Measurements from ENCODE around the gene NYAP2.

The NYAP2 gene

DNA sequence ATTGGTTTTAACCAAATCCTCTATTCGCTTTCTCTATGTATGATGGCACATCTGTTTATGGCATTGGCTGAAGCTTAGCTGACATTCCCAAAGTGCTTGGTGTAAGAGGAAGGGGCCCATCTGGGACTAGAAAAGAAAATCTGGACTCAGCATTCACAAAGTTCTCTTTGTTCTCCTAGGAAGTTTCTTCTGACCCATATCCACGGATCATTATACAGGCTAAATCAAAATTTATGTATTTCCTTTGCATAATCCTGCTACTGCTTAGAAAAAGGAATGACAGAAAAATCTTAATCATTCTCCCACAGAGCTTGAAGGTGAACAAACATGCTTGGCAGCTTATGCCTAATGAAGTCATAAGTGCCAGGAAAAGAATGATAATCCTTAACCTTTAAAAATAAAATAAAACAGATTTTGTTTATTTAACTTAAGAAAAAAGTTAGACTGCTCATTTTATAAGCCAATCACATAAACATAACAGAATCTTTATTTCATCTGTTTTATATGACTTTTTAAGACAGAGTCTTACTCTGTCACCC is 88.4 kb downstream of the NYAP2 start:
- DNase-seq: no peak

- DNase-seq: no peak
Measured at GRCh38 chr2:225488743-225489142, 89.2 kb downstream of the NYAP2 start.

- DNase-seq: no peak
Measured at GRCh38 chr2:225493420-225494099, 94.0 kb downstream of the NYAP2 start.

DNA sequence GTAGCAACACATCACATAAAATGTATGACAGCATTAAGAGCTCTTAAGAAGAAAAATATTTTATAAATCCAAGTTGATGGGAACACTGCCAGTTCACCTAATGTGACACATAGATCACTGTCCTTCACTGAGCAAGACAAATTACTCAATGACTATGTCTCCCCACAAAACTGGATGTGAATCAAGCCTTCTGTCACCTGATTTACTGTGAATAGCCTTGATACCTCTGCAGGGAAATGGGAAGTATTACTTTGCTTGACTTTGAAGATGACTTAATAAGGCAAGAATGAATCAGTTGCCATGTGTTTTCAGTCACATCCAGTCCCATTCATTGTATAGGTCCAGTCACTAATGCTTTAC is 94.6 kb downstream of the NYAP2 start:
- DNase-seq: no peak

DNA sequence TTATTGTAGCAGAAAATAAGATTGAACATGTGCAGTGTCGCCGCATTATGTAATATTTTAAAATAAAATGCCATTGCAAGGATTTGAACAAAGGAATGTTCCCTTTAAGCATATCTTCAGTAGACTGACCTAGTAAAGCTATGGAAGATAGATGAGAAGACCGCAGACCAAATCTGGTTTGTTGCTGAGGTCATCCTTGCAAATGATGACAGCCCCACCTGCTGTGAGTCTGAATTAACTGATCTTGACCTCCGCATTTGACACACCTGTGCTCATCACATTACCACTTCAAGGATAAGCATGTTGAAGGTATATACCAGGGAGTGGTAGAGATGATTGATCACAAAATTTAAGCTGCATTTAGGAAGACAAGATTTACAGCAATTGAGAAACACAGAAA is 96.2 kb downstream of the NYAP2 start:
- DNase-seq: peak in 2 of 3 experiments; percentile 8 to 16

DNA sequence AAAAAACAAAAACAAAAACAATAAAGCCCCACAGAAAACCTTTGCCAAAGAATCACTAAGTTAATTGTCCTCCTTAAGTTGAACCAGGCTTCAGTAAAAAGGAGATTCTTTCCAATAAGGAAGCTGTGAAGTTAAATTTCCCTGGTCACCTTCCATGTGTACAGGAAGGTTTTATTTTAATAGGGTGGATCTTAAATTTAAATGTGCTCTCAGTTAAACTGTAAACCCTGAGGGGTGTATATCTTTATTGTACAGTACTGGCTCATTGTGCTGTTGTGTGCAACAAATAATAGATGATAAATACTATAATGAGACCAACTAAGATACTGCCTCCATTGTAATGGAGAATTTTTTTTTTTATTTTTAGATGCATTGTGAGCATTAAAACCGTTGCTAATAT is 97.1 kb downstream of the NYAP2 start:
- DNase-seq: no peak

- no peak for DNase-seq
Measured at GRCh38 chr2:225497166-225497565, 97.7 kb downstream of the NYAP2 start.

DNA sequence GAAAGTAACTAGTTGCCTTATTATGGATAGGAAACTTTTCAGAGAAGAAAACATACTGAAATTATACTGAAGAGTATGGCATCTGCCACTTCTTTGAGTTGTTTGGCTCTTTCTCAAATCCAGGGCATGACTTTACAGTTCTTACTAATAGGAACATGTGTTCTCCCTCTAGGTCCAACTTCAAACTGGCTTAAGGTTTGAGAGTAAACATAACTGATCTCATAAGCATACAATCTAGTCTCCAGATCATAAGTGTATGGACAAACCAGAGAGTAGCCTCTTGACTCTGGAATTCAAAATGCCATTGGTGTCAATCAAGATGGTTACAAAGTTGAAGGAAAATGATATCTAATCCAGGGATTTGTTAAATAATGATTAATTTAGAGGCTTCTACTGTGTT is 101.5 kb downstream of the NYAP2 start:
- no peak for DNase-seq

- DNase-seq: no peak
Measured at GRCh38 chr2:225502971-225503370, 103.5 kb downstream of the NYAP2 start.

DNA sequence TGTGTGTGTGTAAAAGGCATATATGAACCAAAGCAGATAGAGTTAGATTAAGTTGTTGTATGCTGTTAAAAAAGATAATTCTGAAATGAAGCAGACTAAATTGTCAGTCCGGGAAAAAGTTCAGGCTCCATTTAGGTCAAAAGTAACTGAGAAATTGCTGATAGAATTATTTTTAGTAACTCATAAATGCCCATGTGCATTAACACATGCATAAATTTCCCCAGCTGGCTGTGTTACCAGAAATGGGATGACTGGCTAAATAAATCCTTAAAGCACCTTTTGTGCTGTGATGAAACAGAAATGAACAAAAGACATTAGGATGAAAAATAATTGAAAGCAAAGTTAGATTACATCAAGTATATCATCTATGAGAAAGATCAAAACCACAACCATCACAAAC is 111.3 kb downstream of the NYAP2 start:
- no peak for DNase-seq

- no peak for DNase-seq
Measured at GRCh38 chr2:225512469-225512868, 113.0 kb downstream of the NYAP2 start.

GRCh38 chr2:225512876-225513540 is 113.5 kb downstream of the NYAP2 start:
- no peak for DNase-seq

DNA sequence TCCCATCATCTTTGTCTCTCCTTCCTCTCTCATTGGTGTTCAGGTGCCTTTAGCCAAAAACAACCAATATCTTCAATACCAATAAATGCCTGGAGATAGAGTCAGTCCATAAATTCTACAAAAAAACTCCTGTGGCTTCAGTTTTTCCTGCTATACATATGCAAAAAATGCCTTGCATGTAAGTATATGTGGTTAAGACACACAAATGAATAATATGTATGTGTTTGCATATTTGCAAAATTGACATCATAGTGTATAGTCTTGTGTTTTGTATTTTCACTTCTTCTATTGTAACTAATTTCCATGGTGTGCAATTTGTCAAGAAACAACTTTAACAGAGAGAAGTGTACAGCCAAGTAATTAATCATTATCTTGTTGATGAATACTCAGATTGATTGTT is 115.5 kb downstream of the NYAP2 start:
- no peak for DNase-seq

DNA sequence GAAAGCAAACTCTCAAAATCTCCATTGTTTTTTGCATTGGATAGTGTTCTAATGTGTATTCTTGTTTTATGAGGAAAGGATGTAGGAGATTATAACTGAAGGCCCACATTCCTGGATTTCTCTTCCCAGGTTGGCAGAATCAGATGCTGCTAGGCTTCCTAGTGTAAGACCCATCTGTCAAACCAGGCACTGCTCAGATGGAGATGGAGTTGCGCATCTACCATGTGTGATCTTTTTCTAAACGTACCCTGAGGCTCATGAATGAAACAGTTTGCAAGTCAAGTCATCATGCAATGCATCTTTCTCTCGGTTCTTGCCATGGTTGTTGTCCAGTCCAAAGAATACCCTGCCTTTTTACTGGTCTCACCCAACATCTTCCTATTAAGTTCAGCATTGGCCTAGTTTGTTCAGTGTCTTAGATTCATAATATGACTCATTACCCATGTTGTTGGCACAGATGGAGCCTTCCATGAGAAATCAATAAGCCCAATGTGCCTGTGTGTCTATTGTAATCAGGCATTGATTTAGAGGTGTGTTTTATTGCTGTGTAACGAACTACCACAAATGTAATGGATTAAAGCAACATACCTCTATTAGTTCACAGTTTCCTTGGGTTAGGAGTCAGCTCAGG is 127.4 kb downstream of the NYAP2 start:
- DNase-seq: no peak

- peak; percentile 1 to 94 (median 64) for DNase-seq
Measured at GRCh38 chr2:225531559-225531958, 132.0 kb downstream of the NYAP2 start.

- peak; percentile 2 to 87 (median 56) for DNase-seq
Measured at GRCh38 chr2:225532096-225532495, 132.6 kb downstream of the NYAP2 start.

DNA sequence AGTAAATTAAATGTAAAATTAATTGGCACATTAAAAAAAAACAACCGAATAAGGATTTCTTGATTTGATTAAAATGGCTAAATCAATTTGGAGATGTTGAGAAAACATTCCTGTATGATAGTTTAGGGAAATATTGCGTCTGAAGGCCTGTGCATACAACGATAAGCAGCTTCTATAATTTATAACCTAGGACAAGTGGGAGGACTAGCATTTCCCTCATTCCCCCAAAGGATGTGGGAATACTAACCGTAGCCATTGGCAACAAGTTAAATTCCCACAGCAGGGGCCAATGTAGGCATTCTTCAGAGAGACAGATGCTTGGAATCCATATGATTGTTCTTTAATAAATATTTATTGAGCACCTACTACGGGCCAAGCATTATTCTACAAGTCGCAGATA is 134.5 kb downstream of the NYAP2 start:
- peak in 1 of 3 experiments; percentile 5 for DNase-seq

- no peak for DNase-seq
Measured at GRCh38 chr2:225534697-225535096, 135.2 kb downstream of the NYAP2 start.

GRCh38 chr2:225536036-225536435 is 136.5 kb downstream of the NYAP2 start:
- no peak for DNase-seq

- peak in 1 of 3 experiments; percentile 19 for DNase-seq
Measured at GRCh38 chr2:225543626-225544025, 144.1 kb downstream of the NYAP2 start.

GRCh38 chr2:225556461-225556860 is 157.0 kb downstream of the NYAP2 start:
- DNase-seq: no peak

- DNase-seq: no peak
Measured at GRCh38 chr2:225558399-225559071, 159.0 kb downstream of the NYAP2 start.

GRCh38 chr2:225559072-225559415 is 159.5 kb downstream of the NYAP2 start:
- DNase-seq: no peak

DNA sequence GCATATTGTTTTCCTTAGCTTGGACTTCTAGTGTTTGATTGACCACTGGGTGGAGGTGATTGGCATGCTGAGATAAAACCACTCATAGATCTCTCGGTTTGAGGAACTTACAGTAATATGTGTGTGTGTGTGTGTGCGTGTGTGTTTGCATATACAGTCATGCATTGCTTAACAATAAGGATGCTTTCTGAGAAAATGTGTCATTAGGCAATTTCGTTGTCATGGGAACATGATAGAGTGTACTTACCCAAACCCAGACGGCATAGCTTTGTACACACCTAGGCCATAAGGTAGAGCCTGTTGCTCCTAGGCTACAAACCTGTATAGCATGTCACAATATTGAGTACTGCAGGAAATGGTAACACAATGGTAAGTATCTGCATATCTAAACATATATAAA is 167.3 kb downstream of the NYAP2 start:
- peak; percentile 49 to 79 (median 53) for DNase-seq
